RPMI8226 (cell line): ENCODE measurements around the gene PGAM1.
A peak's percentile ranks its signal among the peaks of the same experiment; 100 is the strongest.
"Not testable (repeated sequence)": the region's sequence is repeated elsewhere in the genome, so short reads cannot be mapped to it uniquely, and the experiment has no call there.

ENCODE experiments used
- DNase-seq: peaks from one replicate; pipeline ENCODE4 v3.0.0-alpha.2; 2015

Gene PGAM1

DNA sequence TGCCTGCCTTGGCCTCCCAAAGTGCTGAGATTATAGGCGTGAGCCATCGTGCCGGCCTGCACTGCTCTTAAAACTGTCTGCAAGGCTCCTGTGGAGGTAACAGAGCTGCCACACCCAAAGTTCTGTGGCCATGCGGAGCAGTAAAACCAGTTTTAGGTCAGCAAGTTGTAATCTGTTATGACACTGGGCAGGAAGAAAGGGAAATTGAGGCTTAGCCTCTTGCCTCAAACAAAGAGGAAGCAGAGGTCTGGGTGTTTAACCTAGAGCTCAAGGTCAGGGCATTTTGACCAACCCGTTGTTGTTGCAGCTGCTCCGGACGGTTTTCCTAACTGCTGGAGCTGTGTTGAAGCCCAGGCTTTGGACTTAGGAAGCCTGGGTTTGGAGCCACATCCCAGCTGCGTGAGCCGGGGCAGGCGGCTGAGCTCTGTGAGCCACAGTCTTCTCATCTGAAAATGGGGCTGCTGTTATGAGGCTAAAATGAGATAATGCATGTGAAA lies 17.4 kb upstream of the PGAM1 start:
- DNase-seq = no peak

DNA sequence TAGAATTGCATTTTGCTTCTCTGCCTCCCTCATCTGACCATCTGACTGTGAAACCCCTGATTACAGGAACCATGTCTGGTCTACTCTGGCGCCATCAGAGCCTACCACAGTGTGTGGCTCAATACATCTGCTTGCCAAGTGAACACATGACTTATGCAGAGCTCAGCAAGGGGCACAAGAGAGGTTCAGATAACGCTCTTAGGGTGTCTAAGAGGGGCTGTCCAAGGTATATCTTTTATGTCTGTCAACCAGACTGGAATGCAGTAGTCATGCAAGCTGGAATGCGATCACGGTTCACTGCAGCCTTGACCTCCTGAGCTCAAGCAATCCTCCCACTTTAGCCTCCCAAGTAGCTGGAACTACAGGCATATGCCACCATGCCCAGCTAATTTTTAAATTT lies 14.6 kb upstream of the PGAM1 start:
- no peak for DNase-seq

DNA sequence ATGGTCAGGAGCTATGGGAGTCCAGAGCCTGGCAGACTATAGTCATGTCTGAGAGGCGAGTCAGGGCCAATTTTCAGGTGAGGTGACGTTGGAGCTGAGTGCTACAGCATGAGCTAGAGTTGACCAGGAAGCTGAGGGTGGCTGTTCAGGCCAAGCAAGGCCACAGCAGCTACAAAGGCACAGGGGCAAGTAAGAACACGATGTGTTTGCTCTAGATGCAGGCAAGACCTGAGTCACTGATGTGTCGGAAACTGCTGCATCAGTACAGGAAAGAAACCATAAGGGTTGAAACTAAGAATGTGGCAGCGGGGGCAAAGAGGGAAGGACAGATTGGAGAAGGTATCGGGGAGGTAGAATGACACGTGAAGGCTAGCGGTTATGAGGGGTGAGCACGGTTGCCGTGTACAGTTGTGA lies 13.1 kb upstream of the PGAM1 start:
- DNase-seq = no peak

DNA sequence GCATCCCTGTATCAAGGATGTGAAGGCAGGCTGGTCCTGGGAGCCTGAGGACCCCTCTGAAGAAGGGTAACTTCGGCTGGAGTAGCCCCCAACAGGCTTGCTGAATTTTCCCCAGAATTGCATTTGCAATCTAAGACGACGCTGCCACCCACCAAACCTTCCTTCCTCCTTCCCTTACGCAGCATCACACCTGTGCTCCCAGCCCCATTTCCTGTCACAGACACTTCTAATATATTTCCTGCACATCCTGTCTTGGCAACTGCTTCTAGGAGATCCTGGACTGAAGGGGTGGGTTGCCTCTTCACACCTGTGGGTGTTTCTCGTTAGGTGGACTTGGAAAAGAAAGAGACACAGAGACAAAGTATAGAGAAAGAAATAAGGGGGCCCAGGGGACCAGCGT lies 9.4 kb upstream of the PGAM1 start:
- no peak for DNase-seq

DNA sequence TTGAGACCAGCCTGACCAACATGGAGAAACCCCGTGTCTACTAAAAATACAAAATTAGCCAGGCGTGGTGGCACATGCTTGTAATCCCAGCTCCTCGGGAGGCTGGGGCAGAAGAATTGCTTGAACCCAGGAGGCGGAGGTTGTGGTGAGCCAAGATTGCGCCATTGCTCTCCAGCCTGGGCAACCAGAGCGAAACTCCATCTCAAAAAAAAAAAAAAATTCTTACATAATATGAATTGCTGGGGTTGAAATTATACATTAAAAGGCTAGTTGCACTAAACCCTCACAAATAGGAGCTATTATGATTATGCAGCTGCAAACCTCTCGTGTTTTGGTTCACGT lies 2.3 kb upstream of the PGAM1 start:
- not testable (repeated sequence) for DNase-seq

DNA sequence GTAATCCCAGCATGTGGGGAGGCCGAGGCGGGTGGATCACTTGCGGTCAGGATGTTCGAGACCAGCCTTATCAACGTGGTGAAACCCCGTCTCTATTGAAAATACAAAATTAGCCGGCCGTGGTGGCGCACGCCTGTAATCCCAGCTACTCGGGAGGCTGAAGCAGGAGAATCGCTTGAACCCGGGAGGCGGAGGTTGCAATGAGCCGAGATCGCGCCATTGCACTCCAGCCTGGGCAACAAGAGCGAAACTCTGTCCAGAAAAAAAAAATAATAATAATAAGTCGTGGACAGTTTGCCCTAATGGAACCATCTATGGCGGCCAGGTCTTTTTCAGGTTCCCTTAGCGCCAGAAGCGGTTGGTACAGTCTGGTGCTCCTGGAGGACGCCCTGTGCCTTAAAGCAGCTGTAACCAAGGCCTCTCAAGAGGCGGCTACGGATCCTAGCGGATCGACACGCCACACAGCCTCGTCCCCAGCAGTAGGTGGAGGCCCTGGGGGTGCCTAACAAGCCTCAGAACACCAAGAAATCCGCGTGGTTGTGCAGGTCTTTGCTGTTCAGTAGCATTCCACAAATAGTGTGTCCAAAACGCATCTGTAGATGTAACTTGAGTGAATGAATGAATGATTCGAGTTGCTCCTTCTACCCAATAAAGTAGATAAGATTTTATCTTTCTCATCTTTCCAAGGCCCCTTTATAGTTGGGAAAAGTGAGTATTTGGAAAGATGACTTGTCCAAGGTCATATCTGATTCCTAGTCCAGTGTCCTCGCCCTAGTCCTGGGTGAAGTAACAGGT lies 982 bp downstream of the PGAM1 start:
- peak; percentile 19 for DNase-seq

DNA sequence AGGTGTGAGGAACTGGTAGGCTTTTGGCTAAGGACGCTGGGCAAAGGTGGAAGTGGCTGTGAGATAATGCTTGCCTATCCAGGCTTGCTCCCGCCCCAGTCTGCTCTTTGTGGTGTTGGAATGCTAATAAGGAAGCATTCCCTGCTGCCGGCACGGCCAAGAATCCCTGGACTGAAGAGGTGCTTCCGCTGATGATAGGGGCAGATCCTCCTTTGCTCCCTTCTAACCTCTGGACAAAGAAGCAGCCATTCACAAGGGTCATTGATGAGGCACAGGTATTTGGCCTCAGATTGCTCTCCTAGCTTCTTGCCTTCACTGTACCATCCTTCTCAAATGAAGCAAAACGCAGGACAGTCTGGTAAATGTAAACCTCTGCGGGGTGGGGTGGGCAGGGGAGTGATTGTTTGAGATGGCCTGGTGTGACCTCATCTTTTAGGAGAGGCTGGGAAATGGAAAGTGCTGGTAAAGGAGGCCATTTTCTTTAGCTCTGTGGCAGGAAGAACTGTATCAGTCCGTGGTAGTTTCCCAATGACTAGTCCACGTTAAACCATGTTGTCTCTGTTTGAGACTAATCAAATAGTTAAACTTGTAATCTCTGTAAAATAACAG lies 1.7 kb downstream of the PGAM1 start:
- DNase-seq = no peak

DNA sequence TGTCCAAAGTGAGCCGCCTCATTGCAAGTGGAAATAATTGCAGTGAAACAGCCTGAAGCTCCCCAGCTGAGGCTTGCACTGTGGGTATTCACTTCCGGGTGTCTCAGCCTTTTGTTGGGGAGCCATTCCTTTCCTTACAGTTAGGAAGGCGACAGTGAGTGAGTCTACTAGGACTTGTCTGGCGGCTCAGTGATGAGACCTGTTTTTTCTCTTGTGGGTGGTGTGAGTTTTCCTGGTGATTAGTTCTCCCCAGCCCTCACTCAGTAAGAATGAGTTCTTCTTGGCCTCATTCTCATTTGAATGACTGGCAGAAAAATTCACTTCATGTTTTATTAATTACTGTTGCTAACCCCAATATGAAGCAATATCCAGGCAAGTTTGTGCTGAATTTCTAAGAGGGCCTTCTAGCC lies 2.6 kb downstream of the PGAM1 start:
- peak; percentile 13 for DNase-seq

DNA sequence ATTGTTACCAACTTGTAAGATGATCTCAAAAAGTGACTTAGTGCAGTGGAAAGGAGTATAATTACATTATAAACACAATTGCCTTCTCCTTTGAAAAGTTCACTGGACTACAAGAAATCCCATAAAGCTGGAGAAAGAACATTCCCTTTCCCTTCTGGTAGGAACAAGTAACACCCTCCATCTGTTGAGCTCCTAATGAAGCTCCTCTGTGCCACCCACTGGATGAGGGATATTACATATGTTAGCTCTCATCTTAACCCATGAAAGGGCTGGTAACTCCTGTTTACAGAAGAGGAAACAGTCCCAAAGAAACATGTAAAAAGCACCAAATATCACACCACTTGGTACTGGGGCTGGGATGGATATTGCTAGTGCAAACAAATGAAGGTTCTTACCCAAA lies 8.1 kb downstream of the PGAM1 start:
- no peak for DNase-seq

DNA sequence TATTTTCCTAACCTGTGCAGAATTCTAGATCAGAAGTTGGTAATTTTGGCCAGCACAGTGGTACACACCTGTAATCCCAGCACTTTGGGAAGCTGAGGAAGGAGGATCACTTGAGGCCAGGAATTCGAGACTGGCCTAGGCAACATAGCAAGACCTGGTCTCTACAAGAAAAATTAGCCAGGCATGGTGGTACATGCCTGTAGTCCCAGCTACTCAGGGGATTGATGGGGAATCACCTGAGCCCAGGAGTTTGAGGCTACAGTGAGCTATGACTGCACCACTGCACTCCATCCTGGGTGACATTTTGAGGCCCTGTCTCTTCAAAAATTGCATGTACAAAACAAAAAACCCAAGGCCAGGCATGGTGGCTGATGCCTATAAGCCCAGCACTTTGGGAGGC lies 8.6 kb downstream of the PGAM1 start:
- no peak for DNase-seq

DNA sequence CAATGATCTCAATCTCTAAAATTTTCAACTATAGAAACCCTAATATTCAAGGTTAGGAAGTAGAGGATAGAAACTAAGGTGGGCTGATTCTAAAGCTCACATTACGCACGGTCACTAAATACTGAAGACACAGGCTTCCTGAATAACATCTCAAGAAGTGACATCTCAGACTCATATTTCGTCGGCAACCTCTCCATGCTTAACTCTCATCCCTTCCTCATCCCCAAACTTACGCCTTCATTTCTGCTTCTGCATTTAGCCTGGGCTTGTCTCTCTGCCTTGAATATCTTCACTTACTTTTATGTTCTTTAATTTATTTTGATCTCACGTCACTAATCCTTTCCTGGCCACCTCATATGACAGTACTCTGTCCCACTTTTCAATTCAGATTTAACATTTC lies 9.2 kb downstream of the PGAM1 start:
- DNase-seq = no peak

DNA sequence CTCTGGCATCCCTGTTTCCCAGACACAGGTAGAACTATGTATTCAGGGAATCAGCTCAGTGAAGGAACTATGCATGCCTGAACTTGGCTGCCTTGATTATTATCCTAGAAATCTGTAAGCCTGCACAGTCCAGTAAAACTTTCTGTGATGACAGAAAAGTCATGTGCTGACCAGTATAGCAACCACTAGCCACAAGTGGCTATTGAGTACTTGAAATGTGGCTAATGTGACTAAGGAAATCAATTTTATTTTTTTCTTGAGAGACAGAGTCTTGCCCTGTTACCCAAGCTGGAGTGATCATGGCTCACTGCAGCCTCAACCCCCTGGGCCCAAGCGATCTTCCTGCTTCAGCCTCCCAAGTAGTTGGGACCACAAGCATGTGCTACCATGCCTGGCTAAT lies 16.3 kb downstream of the PGAM1 start:
- DNase-seq = no peak

DNA sequence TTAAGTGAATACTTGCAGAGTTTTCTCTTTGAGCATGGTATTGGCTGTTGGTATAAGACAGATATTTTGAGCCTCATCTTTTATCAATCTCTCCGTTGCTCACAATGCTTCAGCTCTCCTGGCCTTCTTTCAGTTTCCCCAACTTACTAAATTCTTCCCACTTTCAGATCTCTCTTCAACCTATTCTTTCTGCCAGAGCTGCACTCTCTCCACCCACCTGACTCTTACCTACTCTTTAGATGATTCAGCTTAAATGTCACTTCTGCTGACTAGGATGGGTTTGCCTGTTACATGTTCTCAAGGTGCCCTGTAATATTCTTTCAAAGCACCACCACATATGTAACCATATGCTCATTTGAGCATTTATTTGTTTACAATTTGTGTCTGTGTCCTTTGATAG lies 18.2 kb downstream of the PGAM1 start:
- peak; percentile 70 for DNase-seq

DNA sequence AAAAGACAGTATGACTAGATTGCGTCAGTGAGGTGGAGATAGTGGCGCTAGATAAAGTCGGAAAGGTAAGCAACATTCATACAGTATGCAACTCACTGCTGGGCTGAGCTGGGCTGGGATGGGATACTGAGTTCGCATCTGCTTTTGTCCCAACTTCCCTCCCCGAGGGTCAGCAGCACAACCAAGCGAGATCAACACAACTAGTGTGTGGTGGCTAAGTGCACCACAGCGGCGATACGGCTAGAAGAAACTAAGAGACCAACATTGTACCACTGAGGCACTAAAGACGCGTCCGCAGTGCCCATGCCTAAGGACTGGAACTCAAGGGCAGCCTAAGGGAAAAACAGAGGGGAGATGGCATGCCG lies 19.3 kb downstream of the PGAM1 start:
- no peak for DNase-seq

DNA sequence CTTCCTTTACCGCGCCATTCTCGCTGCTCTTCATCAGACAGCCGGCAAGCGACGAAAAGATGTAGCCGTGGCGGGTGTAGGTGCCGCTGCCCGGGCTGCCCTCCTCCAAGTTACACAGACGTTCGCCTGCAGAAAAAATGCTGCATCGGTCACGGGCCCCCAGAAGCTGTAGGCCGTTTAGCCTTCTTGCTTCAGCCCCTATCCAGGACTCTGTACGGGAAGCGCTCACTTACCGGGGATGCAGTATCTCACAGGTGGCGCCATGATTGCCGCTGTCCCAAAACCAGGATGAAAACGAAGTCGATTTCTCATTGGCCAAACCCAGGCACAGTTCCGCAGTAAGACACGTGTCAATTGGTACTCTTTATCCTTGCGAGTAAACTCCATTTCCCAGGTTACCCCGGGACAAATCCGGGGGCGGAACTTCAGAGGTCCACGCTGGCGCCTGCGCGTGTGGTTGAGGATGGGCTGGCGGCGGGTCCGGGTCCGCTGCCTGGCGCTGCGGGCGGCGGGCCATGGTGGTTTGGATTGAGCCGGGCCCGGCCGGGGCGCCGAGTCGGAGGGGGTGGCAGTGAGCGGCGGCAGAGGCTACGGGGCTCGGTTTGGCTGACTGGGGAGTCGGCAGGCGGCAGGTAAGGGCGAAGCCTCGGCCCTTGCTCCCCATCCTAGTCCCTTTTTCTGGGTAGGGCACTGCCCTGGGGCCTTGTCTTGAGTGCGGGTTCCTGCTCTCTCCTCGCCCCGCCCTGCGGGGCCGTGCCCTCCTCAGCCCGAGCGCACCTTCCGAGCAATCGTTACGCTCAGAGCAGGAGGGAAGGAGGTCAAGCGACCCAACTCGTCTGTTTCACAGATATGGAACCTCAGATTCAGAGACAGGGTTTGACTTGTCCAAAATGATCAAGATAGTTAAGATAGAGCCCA lies 20.0 kb downstream of the PGAM1 start, which contains the start of the genes EXOSC1 and ZDHHC16:
TSS of gene EXOSC1 (minus strand) at position 285 of the 918 bp plus-strand sequence. CDS start at position 264, 21 bp downstream.
TSS of gene ZDHHC16 (plus strand) at position 454 of the 918 bp plus-strand sequence. CDS start 5,501 bp downstream, outside the sequence.
- DNase-seq = peak; percentile 91

DNA sequence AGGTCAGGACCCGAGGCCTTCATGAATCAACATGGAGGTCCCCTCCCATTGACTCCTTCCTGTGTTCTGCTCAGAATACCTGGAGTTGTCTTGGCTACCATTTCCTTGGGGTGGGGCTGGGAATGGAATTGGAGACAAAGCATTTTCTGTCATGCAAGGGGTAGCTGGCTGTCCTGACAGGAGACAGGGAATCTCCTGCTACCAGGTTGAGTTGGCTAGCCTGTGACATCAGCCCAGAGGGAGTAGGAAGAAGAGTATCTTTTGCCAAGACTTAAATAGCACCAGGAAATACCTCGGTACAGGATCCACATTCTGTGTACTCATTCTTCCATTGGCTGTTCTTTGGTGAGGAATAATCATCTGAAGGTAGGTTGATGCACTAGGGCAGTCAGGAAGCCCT lies 24.8 kb downstream of the PGAM1 start:
- DNase-seq = no peak

DNA sequence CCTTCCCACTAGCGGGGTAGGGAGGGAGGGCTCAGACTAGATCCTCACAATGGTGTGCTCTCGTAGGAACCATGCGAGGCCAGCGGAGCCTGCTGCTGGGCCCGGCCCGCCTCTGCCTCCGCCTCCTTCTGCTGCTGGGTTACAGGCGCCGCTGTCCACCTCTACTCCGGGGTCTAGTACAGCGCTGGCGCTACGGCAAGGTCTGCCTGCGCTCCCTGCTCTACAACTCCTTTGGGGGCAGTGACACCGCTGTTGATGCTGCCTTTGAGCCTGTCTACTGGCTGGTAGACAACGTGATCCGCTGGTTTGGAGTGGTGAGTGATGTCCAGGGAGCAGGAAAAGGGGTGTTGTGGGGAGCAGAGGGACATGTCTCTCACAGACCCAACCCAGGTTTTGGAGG lies 25.6 kb downstream of the PGAM1 start:
- no peak for DNase-seq

DNA sequence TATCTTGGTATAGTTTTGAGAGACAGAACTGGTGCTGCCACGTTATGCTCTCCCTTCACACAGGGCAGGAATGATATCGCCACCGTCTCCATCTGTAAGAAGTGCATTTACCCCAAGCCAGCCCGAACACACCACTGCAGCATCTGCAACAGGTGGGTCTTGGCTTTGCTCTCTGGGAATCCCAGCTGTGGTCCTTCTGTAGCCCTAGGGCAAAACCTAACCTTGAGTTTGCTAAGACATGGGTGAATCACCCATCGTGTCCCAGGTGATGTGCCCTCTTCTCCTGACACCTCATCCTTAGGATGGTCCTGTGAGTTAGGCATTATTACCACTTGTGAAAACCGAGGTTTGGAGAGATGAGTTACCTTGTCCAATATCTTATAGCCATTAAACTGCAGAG lies 26.4 kb downstream of the PGAM1 start:
- DNase-seq = no peak

DNA sequence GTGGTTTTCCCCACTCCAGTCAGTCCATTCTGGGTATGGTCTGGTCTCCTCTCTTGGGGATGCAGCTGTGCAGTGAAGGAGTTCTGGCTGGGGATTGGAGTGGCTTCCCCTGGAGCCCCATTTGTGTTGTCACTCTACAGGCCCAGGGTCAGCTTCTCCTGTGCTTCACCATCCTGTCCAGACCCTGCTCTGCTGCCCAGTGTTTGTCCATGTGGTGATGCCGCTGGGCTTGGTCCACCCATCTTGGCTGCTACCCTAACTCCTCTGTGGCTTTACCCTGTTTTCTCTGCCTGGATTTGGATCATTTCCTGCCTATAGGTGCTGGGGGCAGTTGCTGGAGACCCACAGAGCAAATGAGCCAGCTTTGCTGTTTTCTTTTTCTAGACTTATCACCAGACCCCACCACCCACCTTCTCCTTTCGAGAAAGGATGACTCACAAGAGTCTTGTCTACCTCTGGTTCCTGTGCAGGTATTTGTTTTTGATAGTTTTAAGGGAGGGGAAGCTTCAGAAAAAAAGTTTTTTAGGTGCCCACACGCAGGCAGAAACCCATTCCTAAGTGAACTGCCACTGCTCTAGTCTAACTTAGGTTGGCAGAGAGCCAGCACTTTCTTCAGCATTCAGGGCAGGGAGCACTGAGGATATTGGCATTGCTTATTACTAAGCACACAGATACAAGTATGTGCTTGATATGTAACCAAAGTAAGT lies 28.5 kb downstream of the PGAM1 start:
- no peak for DNase-seq

DNA sequence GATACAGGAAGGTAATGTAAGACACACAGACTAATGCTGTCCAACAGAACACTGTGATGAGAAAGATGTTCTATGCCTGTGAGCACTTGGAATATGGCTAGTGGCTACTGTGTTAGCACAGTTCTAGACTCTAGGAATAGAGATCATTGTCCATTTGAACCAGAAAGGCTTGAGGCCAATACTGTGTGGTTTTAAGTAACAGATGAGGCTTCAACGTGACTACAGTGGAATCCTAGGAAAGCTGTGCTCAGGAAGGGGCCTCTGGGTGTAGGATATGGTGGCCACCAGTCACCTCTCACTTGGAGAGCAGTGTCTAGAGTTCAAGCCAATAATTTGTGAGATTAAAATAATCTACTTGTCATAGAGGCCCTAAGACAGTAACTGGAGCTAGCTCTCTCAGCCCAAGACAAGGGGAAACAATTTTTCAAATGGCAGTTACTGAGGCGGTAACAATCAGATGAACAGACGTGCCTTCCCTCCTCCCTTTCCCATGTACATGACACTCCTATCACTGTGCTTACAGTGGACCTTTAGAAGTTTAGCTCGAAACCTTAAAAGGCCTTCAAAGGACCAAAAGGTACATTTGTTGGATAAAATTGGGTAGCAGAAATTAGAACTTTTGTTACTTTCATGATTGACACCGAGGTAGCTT lies 30.2 kb downstream of the PGAM1 start:
- no peak for DNase-seq

DNA sequence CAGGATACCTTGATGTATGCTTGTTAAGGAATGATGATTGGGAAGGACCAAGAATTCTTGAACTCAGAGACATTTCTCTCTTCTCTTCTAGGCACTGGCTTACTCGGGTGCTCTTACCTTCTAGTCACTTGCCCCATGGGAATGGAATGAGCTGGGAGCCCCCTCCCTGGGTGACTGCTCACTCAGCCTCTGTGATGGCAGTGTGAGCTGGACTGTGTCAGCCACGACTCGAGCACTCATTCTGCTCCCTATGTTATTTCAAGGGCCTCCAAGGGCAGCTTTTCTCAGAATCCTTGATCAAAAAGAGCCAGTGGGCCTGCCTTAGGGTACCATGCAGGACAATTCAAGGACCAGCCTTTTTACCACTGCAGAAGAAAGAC lies 30.7 kb downstream of the PGAM1 start:
- no peak for DNase-seq

DNA sequence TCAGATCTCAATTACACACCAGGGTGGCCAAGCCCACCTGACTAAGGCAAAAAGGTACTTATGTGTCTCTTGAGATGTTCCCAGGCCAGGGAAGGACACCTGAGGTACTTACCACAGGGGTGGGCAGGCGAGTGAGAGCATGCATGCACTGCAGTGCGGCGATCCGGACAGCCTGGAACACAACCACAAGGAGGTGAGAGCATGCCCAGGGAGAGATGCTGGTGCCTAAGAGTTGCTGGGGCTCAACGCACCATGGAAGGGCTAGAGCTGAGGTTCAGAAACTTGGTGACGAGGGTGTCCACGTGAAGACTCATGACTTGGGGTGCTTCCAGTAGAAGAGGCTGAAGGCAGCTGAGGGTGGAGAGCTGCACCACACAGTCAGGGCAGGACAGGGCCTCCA lies 33.1 kb downstream of the PGAM1 start:
- no peak for DNase-seq
